ENCODE data around the gene VASH1. TPM values are rescaled to one million over a fixed set of nuclear protein-coding genes. Genes with fewer than 3 reads are reported as not detected.

The VASH1 gene
- total and polyA plus RNA-seq, 2 experiments from 2014 or later: 0.78 to 2.8 TPM

DNA sequence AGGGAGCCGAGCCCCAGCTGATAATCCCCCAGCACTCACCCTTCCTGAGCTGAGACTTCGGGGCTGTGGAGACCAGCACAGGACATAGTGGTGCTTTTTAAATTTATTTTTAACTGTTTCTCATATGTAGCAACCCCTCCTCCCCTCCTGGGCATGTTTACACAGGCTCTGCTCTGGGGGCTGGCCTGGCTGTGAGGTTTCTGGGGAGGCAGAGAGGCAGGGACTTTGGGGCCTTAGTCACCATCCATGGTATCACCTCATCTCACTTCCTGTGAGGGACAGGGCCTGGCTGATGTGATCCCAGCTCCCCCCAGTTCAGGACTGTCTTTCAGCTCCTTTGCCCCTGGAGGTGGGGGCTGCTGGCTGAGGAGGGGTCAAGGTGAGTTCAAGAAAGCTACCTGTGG, 20.4 kb downstream of the VASH1 start (continued):
- TF ChIP-seq, protein P1, sequence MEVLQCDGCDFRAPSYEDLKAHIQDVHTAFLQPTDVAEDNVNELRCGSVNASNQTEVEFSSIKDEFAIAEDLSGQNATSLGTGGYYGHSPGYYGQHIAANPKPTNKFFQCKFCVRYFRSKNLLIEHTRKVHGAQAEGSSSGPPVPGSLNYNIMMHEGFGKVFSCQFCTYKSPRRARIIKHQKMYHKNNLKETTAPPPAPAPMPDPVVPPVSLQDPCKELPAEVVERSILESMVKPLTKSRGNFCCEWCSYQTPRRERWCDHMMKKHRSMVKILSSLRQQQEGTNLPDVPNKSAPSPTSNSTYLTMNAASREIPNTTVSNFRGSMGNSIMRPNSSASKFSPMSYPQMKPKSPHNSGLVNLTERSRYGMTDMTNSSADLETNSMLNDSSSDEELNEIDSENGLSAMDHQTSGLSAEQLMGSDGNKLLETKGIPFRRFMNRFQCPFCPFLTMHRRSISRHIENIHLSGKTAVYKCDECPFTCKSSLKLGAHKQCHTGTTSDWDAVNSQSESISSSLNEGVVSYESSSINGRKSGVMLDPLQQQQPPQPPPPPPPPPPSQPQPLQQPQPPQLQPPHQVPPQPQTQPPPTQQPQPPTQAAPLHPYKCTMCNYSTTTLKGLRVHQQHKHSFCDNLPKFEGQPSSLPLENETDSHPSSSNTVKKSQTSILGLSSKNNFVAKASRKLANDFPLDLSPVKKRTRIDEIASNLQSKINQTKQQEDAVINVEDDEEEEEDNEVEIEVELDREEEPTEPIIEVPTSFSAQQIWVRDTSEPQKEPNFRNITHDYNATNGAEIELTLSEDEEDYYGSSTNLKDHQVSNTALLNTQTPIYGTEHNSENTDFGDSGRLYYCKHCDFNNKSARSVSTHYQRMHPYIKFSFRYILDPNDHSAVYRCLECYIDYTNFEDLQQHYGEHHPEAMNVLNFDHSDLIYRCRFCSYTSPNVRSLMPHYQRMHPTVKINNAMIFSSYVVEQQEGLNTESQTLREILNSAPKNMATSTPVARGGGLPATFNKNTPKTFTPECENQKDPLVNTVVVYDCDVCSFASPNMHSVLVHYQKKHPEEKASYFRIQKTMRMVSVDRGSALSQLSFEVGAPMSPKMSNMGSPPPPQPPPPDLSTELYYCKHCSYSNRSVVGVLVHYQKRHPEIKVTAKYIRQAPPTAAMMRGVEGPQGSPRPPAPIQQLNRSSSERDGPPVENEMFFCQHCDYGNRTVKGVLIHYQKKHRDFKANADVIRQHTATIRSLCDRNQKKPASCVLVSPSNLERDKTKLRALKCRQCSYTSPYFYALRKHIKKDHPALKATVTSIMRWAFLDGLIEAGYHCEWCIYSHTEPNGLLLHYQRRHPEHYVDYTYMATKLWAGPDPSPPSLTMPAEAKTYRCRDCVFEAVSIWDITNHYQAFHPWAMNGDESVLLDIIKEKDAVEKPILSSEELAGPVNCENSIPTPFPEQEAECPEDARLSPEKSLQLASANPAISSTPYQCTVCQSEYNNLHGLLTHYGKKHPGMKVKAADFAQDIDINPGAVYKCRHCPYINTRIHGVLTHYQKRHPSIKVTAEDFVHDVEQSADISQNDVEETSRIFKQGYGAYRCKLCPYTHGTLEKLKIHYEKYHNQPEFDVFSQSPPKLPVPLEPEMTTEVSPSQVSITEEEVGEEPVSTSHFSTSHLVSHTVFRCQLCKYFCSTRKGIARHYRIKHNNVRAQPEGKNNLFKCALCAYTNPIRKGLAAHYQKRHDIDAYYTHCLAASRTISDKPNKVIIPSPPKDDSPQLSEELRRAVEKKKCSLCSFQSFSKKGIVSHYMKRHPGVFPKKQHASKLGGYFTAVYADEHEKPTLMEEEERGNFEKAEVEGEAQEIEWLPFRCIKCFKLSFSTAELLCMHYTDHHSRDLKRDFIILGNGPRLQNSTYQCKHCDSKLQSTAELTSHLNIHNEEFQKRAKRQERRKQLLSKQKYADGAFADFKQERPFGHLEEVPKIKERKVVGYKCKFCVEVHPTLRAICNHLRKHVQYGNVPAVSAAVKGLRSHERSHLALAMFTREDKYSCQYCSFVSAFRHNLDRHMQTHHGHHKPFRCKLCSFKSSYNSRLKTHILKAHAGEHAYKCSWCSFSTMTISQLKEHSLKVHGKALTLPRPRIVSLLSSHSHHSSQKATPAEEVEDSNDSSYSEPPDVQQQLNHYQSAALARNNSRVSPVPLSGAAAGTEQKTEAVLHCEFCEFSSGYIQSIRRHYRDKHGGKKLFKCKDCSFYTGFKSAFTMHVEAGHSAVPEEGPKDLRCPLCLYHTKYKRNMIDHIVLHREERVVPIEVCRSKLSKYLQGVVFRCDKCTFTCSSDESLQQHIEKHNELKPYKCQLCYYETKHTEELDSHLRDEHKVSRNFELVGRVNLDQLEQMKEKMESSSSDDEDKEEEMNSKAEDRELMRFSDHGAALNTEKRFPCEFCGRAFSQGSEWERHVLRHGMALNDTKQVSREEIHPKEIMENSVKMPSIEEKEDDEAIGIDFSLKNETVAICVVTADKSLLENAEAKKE (CRISPR knock-in tag; IDR thresholded peaks at IDR 0.05): no peak

GRCh38 chr14:76782115-76782884, 21.0 kb downstream of the VASH1 start:
- Mint-ChIP-seq H3K4me1 (peaks cover 17% of the 10 kb centered on the region), H3K27ac (no peak overlapping the region), H3K36me3 (ENCODE audit: low read depth) (peaks cover 31% of the 10 kb centered on the region), H3K4me3 (no peak overlapping the region), H3K27me3 (ENCODE audit: insufficient read depth, low read depth, poor library complexity) (peaks cover 10% of the 10 kb centered on the region), H3K9me3 (no peaks in the 10 kb centered on the region)
- Histone ChIP-seq H3K4me2 (no peak overlapping the region), H3F3A (replicated peaks; ENCODE audit: low read depth) (no peaks in the 10 kb centered on the region), H3K4me3 (no peak overlapping the region), H3K27ac (ENCODE audit: low read depth) (no peak overlapping the region), H3K79me2 (replicated peaks; ENCODE audit: insufficient read depth) (no peaks in the 10 kb centered on the region), H3K27me3 (ENCODE audit: insufficient read depth) (no peaks in the 10 kb centered on the region), H4K20me1 (replicated peaks; ENCODE audit: insufficient read depth) (0 out of 2 replicates have a peak, but pooled peaks cover 3% of the 10 kb centered on the region), H3K9me2 (ENCODE audit: insufficient read depth) (no peaks in the 10 kb centered on the region), H2AFZ (no peak overlapping the region), H3K4me1 (ENCODE audit: insufficient read depth) (no peaks in the 10 kb centered on the region), H3K36me3 (ENCODE audit: insufficient read depth) (peaks cover 4% of the 10 kb centered on the region; the same call in 1 of the 2 replicates)
- DNase-seq (ENCODE audit: low spot score) (no peak), ATAC-seq (no peak)
- TF ChIP-seq, protein P2, sequence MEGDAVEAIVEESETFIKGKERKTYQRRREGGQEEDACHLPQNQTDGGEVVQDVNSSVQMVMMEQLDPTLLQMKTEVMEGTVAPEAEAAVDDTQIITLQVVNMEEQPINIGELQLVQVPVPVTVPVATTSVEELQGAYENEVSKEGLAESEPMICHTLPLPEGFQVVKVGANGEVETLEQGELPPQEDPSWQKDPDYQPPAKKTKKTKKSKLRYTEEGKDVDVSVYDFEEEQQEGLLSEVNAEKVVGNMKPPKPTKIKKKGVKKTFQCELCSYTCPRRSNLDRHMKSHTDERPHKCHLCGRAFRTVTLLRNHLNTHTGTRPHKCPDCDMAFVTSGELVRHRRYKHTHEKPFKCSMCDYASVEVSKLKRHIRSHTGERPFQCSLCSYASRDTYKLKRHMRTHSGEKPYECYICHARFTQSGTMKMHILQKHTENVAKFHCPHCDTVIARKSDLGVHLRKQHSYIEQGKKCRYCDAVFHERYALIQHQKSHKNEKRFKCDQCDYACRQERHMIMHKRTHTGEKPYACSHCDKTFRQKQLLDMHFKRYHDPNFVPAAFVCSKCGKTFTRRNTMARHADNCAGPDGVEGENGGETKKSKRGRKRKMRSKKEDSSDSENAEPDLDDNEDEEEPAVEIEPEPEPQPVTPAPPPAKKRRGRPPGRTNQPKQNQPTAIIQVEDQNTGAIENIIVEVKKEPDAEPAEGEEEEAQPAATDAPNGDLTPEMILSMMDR (conservative IDR thresholded peaks at IDR 0.05; ENCODE audit: low read depth in 2 of 2): no peak
- TF ChIP-seq STAT1 (IDR thresholded peaks at IDR 0.05; ENCODE audit: unreplicated experiment) (no peak), ZNF114 (CRISPR knock-in tag; IDR thresholded peaks at IDR 0.05) (no peak), JUNB (IDR thresholded peaks at IDR 0.05; ENCODE audit: unreplicated experiment) (no peak), EZH2phosphoT487 (IDR thresholded peaks at IDR 0.05; ENCODE audit: unreplicated experiment) (no peak), EZH2 (IDR thresholded peaks at IDR 0.05; ENCODE audit: low read depth, unreplicated experiment) (no peak), NANOG (IDR thresholded peaks at IDR 0.05; ENCODE audit: borderline replicate concordance) (no peak)
- TF ChIP-seq, protein P3, sequence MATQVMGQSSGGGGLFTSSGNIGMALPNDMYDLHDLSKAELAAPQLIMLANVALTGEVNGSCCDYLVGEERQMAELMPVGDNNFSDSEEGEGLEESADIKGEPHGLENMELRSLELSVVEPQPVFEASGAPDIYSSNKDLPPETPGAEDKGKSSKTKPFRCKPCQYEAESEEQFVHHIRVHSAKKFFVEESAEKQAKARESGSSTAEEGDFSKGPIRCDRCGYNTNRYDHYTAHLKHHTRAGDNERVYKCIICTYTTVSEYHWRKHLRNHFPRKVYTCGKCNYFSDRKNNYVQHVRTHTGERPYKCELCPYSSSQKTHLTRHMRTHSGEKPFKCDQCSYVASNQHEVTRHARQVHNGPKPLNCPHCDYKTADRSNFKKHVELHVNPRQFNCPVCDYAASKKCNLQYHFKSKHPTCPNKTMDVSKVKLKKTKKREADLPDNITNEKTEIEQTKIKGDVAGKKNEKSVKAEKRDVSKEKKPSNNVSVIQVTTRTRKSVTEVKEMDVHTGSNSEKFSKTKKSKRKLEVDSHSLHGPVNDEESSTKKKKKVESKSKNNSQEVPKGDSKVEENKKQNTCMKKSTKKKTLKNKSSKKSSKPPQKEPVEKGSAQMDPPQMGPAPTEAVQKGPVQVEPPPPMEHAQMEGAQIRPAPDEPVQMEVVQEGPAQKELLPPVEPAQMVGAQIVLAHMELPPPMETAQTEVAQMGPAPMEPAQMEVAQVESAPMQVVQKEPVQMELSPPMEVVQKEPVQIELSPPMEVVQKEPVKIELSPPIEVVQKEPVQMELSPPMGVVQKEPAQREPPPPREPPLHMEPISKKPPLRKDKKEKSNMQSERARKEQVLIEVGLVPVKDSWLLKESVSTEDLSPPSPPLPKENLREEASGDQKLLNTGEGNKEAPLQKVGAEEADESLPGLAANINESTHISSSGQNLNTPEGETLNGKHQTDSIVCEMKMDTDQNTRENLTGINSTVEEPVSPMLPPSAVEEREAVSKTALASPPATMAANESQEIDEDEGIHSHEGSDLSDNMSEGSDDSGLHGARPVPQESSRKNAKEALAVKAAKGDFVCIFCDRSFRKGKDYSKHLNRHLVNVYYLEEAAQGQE (IDR thresholded peaks at IDR 0.05; ENCODE audit: unreplicated experiment): no peak
